Activated B cell treated with CpG ODN at 0.5 μM for 24 hours (primary cell): ENCODE data around the gene ZNF800. TPM values are rescaled to one million over a fixed set of nuclear protein-coding genes. Genes with fewer than 3 reads are reported as not detected.
A peak's percentile ranks its signal among the peaks of the same experiment; 100 is the strongest.

Experiments
- ATAC-seq: fragments of 200-7000 bp; cut with Tn5 transposase; one replicate; pipeline ENCODE4 v1.10.0; 2021; ENCODE audit warnings: low read depth, mild to moderate bottlenecking, moderate library complexity
- CTCF ChIA-PET: fragments of 350-600 bp; sonication (Branson Sonifier 250); formaldehyde crosslinking; loops from one replicate; lab custom pipeline; 2021; ENCODE audit warnings: antibody characterized with exemption; lab: Charles Lee
- POLR2A ChIA-PET: fragments of 350-600 bp; sonication (Branson Sonifier 250); formaldehyde crosslinking; loops from one replicate; lab custom pipeline; 2021; ENCODE audit warnings: antibody characterized with exemption; lab: Charles Lee
- DNase-seq: peaks from one replicate; pipeline ENCODE4 v3.0.0; 2022
- H3K27ac Mint-ChIP-seq: one replicate; pipeline ENCODE4 v1.8.0; 2020; ENCODE audit warnings: mixed read lengths
- H3K27me3 Mint-ChIP-seq: one replicate; pipeline ENCODE4 v1.8.0; 2021; ENCODE audit warnings: mixed read lengths
- H3K36me3 Mint-ChIP-seq: one replicate; pipeline ENCODE4 v1.8.0; 2021; ENCODE audit warnings: low read depth, mixed read lengths
- H3K4me1 Mint-ChIP-seq: one replicate; pipeline ENCODE4 v1.8.0; 2021; ENCODE audit warnings: mixed read lengths
- H3K4me3 Mint-ChIP-seq: one replicate; pipeline ENCODE4 v1.8.0; 2020; ENCODE audit warnings: mild to moderate bottlenecking, mixed read lengths
- H3K9me3 Mint-ChIP-seq: one replicate; pipeline ENCODE4 v1.8.0; 2020; ENCODE audit warnings: mixed read lengths
- CTCF ChIP-seq: fragments of 200-600 bp; IDR thresholded peaks from one replicate; pipeline ENCODE4 v1.8.0; 2022; ENCODE audit warnings: antibody characterized with exemption, mild to moderate bottlenecking
- intact Hi-C: fragments of 100-400 bp; cut with micrococcal nuclease; formaldehyde crosslinking; loops from one replicate; pipeline ENCODE4 v1.15.1; 2024
- total RNA-seq: library from RNA; stranded (reverse); gene quantifications from 2 replicates; pipeline ENCODE4 v1.2.3, GENCODE V29; 2022

ZNF800 gene
- total RNA-seq, 1 donor from 2014 or later = 53.5 TPM

GRCh38 chr7:127362364-127363027 is 30.0 kb downstream of the ZNF800 start:
- peaks cover 38% of the 10 kb centered on the region for H3K36me3 Mint-ChIP-seq
- no peak overlapping the region for H3K27ac Mint-ChIP-seq
- ChIA-PET POLR2A (no interaction called here), CTCF (interaction anchor here (1.7 kb wide), 1 partner anchor 15 kb away, joined by 6 read pairs; no protein-coding TSS in a partner anchor)
- no peaks in the 10 kb centered on the region for H3K4me1 Mint-ChIP-seq
- no peak for TF ChIP-seq CTCF
- ATAC-seq (no peak), DNase-seq (no peak)
- no peaks in the 10 kb centered on the region for H3K27me3 Mint-ChIP-seq
- intact Hi-C loops = no loop called here
- no peak overlapping the region for H3K4me3 Mint-ChIP-seq
- no peaks in the 10 kb centered on the region for H3K9me3 Mint-ChIP-seq

- intact Hi-C loops = no loop called here
Measured at GRCh38 chr7:127361736-127362135, 30.8 kb downstream of the ZNF800 start.

GRCh38 chr7:127359011-127359410 is 33.5 kb downstream of the ZNF800 start:
- Mint-ChIP-seq H3K4me1 (no peaks in the 10 kb centered on the region), H3K4me3 (no peak overlapping the region), H3K9me3 (no peaks in the 10 kb centered on the region), H3K27ac (no peak overlapping the region), H3K27me3 (no peaks in the 10 kb centered on the region), H3K36me3 (peaks cover 41% of the 10 kb centered on the region)
- ATAC-seq (no peak), DNase-seq (no peak)
- TF ChIP-seq CTCF = no peak
- intact Hi-C loops = no loop called here
- ChIA-PET CTCF (interaction anchor here (1.8 kb wide), 1 partner anchor 11 kb away, joined by 4 read pairs; no protein-coding TSS in a partner anchor), POLR2A (no interaction called here)

More at GRCh38 chr7:127361736-127362135, 30.8 kb downstream of the ZNF800 start:
- no peak for DNase-seq
- H3K4me3 Mint-ChIP-seq = no peak overlapping the region
- H3K4me1 Mint-ChIP-seq = no peaks in the 10 kb centered on the region
- POLR2A ChIA-PET = no interaction called here
- H3K27me3 Mint-ChIP-seq = no peaks in the 10 kb centered on the region
- H3K9me3 Mint-ChIP-seq = no peaks in the 10 kb centered on the region
- no peak for ATAC-seq
- peaks cover 39% of the 10 kb centered on the region for H3K36me3 Mint-ChIP-seq
- no peak overlapping the region for H3K27ac Mint-ChIP-seq
- CTCF ChIA-PET = interaction anchor here (1.7 kb wide), 1 partner anchor 14 kb away, joined by 6 read pairs; no protein-coding TSS in a partner anchor
- TF ChIP-seq CTCF = no peak

GRCh38 chr7:127353897-127354296 is 38.6 kb downstream of the ZNF800 start:
- H3K4me3 Mint-ChIP-seq = no peak overlapping the region
- no peaks in the 10 kb centered on the region for H3K9me3 Mint-ChIP-seq
- POLR2A ChIA-PET = no interaction called here
- intact Hi-C loops = no loop called here
- ATAC-seq (no peak), DNase-seq (no peak)
- no peak for TF ChIP-seq CTCF
- CTCF ChIA-PET = interaction anchor here (1.7 kb wide), 1 partner anchor 93 kb away, joined by 10 read pairs; no protein-coding TSS in a partner anchor
- peaks cover 5% of the 10 kb centered on the region for H3K4me1 Mint-ChIP-seq
- H3K27ac Mint-ChIP-seq = no peak overlapping the region
- H3K27me3 Mint-ChIP-seq = no peaks in the 10 kb centered on the region
- peaks cover 25% of the 10 kb centered on the region for H3K36me3 Mint-ChIP-seq

GRCh38 chr7:127350586-127350985 is 41.9 kb downstream of the ZNF800 start:
- Mint-ChIP-seq H3K9me3 (no peaks in the 10 kb centered on the region), H3K36me3 (peaks cover 6% of the 10 kb centered on the region), H3K27me3 (no peaks in the 10 kb centered on the region), H3K4me3 (no peak overlapping the region), H3K4me1 (peaks cover 16% of the 10 kb centered on the region), H3K27ac (peak overlapping the region; percentile 8)
- ATAC-seq (no peak), DNase-seq (no peak)
- ChIA-PET CTCF (interaction anchor here (1.3 kb wide), 1 partner anchor 97 kb away, joined by 3 read pairs; no protein-coding TSS in a partner anchor), POLR2A (interaction anchor here (0.6 kb wide), 1 partner anchor 106 kb away, joined by 3 read pairs; no protein-coding TSS in a partner anchor)
- intact Hi-C loops = no loop called here
- no peak for TF ChIP-seq CTCF
